GM21390 (cell line): ENCODE measurements around the gene OR10A3.
"Not testable (repeated sequence)": the region's sequence is repeated elsewhere in the genome, so short reads cannot be mapped to it uniquely, and the experiment has no call there.

Experiments used
- ATAC-seq: cut with Tn5 transposase; IDR thresholded peaks from one replicate; pipeline ENCODE4 v1.9.1; 2021; ENCODE audit not compliant: unreplicated experiment

Gene OR10A3

GRCh38 chr11:7941608-7942007 lies at the start of gene OR10A3:
OR10A3 (minus strand) TSS chr11:7941708; CDS start chr11:7939520, 2,188 bp downstream.
- no peak for ATAC-seq

DNA sequence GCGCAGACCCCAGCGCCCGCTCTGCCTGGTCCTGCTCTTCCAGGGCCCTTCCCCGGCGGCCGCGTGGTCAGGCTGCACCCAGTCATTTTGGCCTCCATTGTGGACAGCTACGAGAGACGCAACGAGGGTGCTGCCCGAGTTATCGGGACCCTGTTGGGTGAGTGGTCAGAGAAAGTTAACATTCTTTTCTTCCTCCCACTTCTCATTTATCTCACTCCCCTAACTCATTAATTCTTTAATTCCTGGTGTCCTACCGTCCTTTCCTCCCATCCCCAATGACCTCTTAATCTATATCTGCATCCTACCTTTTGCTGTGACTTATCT lies 46.0 kb upstream of the OR10A3 start:
- not testable (repeated sequence) for ATAC-seq

GRCh38 chr11:7986768-7987559 lies 45.5 kb upstream of the OR10A3 start, which contains the start of gene EIF3F:
EIF3F (plus strand) TSS chr11:7987337; CDS start chr11:7987353, 16 bp downstream.
- peak; percentile 92 for ATAC-seq

DNA sequence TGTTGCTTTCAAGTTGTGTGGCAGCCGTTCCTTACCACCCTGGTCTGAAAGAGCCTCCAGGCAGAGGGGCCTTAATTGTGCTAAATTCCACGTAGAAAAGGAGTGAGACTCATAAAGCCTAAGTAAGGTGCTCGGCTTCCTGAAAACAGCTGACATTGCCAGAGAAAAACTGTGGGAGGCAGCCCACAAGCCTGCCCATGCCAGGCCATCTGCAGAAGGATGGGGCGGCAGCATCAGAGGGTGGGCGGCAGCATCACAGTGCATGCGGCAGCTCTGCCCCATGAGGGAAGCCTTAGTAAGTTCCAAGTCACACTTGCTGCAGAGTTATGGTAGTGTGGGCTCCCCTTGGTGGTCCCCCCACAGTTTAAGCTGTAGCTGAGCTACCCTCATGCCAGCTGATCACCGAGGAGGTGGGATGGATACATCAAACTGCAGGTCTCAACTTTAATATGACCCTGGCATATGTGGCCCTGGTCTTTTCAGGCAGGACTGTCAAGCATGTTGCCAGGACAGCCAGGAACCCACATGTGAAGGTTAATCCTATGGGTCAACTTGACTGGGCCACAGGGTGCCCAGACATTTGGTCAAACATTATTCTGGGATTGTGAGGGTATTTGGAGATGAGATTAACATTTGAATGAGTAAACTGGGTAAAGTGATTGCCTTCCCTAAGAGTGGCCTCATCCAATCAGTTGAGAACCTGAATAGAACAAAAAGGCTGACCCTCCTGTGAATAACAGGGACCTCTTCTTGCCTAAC lies 42.5 kb upstream of the OR10A3 start:
- ATAC-seq: no peak

DNA sequence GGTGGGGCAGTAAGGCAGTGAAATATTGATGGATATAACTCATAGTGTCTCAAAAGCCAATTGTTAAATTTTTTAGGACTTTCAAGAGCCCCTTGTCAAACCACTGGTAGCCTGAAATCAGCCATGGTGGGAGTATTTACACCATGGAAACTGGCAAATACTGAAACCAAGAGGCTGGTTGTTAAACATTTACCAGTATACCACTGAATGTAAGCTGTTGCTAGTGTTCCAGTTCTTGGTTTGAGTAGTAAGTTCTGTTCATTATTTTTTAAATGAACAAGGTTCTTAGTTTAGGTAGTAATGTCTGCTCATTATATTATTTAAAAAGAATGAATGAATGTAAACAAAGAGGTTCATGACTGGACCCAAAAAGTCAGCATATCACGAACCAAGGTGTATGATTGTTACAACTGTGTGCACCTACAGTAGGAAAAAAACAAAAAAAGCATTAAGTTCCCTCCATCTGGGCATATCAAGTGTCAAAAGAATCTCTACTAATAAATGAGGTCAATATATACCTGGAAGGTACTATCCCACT lies 41.1 kb upstream of the OR10A3 start:
- ATAC-seq: peak; percentile 33

- no peak for ATAC-seq
These were observed 40.2 kb upstream of the OR10A3 start for GRCh38 chr11:7981619-7982157.

DNA sequence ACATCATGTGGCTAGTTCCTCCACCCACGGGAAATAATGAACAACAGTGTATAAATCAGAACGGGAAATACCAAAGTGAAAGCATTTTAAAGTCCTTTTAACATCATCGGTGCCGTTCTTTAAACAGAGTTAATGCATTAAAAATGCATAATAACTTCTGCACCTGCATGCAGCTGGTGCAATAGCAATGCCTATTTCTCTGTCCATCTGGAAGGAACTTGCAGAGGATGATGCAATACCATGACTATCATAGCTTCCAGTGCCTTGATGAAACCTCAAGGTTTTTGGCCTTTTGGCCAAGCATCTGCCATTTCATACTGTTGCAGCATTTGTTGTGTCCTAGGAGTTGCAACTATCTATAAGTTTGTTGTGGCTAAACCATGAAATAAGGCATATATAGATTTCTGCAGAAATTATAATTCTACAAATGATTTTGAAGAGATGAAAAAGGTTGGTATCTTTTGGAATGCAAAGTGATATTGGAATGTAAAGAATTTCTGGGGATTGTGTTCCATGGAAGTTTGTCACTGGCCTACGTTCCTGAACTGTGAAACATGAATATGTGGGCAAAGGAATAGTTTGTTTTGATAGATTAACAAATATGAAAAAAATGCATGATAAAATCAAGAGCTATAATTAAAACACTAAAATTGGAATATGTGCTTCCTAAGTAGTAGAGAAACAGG lies 35.9 kb upstream of the OR10A3 start:
- no peak for ATAC-seq

- no peak for ATAC-seq
These were observed 33.2 kb upstream of the OR10A3 start for GRCh38 chr11:7974668-7975067.

- ATAC-seq: no peak
These were observed 31.5 kb upstream of the OR10A3 start for GRCh38 chr11:7973011-7973410.

- no peak for ATAC-seq
These were observed 30.3 kb upstream of the OR10A3 start for GRCh38 chr11:7971846-7972245.

GRCh38 chr11:7969756-7970646 lies 28.5 kb upstream of the OR10A3 start:
- no peak for ATAC-seq

- no peak for ATAC-seq
These were observed 27.2 kb upstream of the OR10A3 start for GRCh38 chr11:7968686-7969085.

DNA sequence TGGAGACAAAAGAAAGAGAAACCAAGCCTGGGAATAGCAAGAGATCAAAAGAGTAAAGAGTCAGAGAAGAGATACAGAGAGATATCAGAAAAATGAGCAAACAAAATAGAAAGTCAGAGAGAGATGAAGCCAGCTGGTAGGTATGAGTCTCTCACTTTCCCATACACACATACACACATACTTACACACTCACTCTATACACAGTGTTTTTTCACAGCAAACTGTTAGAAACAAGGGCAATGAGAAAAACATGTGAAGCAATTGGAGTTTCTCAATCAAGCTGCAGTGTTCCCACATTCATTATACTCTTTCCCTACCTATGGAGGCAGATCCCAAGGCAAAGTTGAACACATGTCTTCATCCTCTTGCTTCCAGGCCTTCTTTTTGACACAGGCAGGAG lies 26.3 kb upstream of the OR10A3 start:
- ATAC-seq: no peak

DNA sequence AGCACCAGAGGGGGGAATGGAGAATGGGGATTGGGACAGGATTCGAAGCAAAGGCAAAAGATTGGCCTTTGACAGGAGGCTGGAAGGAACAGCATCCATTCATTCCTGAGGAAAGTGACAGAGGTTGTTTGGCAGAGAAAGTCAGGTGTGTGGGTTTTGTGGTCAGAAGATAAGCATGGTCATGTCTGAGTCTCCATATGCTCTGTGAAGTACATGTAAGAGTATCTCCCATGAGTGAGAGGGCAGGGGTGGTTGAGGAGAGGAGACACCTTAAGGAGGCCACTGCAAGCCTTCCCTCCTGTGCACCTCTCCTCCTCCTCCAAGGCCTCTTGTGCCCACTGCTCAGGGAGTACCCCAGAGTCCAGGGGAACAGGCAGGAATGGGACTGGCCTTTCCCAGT lies 25.6 kb upstream of the OR10A3 start:
- ATAC-seq: no peak

DNA sequence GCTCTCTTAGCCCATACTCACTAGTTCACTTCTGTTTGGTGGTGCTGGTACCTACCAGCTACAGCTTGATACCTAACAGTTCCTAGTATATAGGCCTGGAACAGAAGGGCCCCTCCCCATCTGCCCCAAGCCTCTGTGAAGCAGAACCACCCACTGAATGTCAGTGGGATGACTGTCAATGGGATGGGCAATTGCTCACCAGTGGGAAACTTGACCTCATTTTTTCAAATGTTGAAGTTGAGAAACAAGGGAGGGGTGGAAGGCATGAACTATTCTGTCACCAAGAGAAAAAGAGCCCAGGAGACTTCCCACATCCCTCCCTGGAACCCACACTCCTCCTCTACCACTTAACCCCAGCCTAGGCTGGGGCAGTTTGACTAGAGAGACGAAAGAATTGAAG lies 23.9 kb upstream of the OR10A3 start, which contains the start of gene NLRP10:
Gene NLRP10, minus strand, starts transcription at position 62 of the 400 bp plus-strand sequence. CDS start 1,952 bp downstream, outside the sequence.
- no peak for ATAC-seq

GRCh38 chr11:7964873-7965272 lies 23.4 kb upstream of the OR10A3 start:
- ATAC-seq: no peak

GRCh38 chr11:7964261-7964660 lies 22.8 kb upstream of the OR10A3 start:
- no peak for ATAC-seq

DNA sequence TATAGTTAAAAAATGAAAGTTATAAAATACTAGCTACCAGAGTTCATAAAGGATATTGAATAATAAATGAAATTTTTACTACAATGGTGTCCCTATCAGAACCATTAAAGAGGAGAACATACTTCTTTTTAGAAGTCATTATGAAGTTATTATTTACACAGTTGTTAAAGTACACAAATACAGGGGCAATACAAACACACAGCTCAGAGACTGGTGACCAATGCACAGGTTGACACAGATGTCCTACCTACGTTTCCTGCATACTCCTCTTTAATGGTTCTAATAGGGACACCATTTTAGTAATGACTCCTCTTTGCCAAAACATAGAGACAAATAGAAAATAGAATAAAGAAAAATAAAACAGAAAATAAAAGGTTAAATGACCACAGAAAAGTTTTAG lies 13.7 kb upstream of the OR10A3 start:
- ATAC-seq: no peak

DNA sequence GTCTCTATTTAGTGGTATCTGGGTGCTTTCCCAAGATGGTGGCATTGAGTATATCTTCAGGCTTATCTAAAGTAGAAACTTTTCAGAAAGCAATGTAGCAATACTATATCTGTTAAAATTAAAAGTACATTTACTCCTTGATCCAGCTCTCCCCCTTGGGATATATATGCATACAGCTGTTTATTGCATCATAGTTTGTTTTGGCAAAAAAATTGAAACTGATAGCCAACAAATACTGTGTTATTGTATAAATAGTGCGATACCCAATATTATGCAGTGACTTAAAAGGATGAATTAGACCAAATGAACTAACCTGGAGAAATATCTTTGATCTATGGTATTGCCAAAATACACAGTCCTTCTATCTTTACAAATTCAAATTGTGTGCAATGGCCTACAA lies 8.4 kb upstream of the OR10A3 start:
- no peak for ATAC-seq

DNA sequence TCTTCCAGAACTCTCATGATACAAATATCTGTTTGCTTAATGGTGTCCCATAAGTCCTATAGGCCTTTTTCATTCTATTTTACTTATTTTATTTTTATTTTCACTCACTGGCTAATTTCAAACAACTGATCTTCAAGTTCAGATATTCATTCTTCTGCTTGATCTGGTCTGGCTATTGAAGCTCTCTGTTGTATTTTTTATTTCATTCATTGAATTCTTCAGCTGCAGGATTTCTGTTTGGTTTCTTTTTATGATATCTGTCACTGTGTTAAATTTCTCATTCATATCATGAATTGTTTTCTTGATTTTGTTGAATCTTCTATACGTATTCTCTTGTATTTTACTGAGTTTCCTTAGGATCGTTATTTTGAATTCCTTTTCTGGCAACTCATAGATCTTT lies 2.6 kb upstream of the OR10A3 start:
- ATAC-seq: no peak
